IPS-18a (cell line): ENCODE measurements around the gene AADAT.
A peak's percentile ranks its signal among the peaks of the same experiment; 100 is the strongest.
"Not testable (repeated sequence)": the region's sequence is repeated elsewhere in the genome, so short reads cannot be mapped to it uniquely, and the experiment has no call there.

Experiments used
- H3K27ac ChIP-seq: one replicate; pipeline ENCODE4 v1.5.1; 2013; ENCODE audit warnings: low read length
- H3K27me3 ChIP-seq: one replicate; pipeline ENCODE4 v1.6.1; 2013; ENCODE audit warnings: mild to moderate bottlenecking, low read length; ENCODE audit not compliant: control insufficient read depth, insufficient read depth
- H3K36me3 ChIP-seq: one replicate; pipeline ENCODE4 v1.6.1; 2013; ENCODE audit warnings: low read depth, low read length; ENCODE audit not compliant: control insufficient read depth
- H3K4me1 ChIP-seq: one replicate; pipeline ENCODE4 v1.6.1; 2013; ENCODE audit warnings: low read depth, low read length; ENCODE audit not compliant: control insufficient read depth
- H3K4me3 ChIP-seq: one replicate; pipeline ENCODE4 v1.5.1; 2013; ENCODE audit warnings: low read length
- H3K9ac ChIP-seq: one replicate; pipeline ENCODE4 v1.6.1; 2013; ENCODE audit warnings: mild to moderate bottlenecking, low read length, moderate library complexity
- H3K9me3 ChIP-seq: one replicate; pipeline ENCODE4 v1.6.1; 2013; ENCODE audit warnings: low read depth, low read length; ENCODE audit not compliant: control insufficient read depth

AADAT gene

GRCh38 chr4:170089668-170090351, at the start of gene AADAT:
Gene AADAT, minus strand, starts transcription at chr4:170089956. Its CDS starts 266 bp downstream, at chr4:170089690.
- Histone ChIP-seq H3K9me3 (no peaks in the 10 kb centered on the region), H3K27ac (no peak within 1 kb of the TSS)

GRCh38 chr4:170138580-170139194, 48.9 kb upstream of the AADAT start:
- peaks cover under 1% of the 10 kb centered on the region for H3K9me3 ChIP-seq
- H3K36me3 ChIP-seq: no peaks in the 10 kb centered on the region
- H3K9ac ChIP-seq: no peak overlapping the region
- H3K27me3 ChIP-seq: no peaks in the 10 kb centered on the region
- no peak overlapping the region for H3K4me3 ChIP-seq
- no peak overlapping the region for H3K27ac ChIP-seq
- no peaks in the 10 kb centered on the region for H3K4me1 ChIP-seq

More at GRCh38 chr4:170089668-170090351, at the start of gene AADAT:
- H3K4me3 ChIP-seq: peak within 1 kb of the TSS; percentile 90
- H3K27me3 ChIP-seq: peaks cover 6% of the 10 kb centered on the region
- H3K9ac ChIP-seq: peak within 1 kb of the TSS; percentile 90
- H3K4me1 ChIP-seq: peaks cover 19% of the 10 kb centered on the region
- H3K36me3 ChIP-seq: peaks cover 26% of the 10 kb centered on the region

DNA sequence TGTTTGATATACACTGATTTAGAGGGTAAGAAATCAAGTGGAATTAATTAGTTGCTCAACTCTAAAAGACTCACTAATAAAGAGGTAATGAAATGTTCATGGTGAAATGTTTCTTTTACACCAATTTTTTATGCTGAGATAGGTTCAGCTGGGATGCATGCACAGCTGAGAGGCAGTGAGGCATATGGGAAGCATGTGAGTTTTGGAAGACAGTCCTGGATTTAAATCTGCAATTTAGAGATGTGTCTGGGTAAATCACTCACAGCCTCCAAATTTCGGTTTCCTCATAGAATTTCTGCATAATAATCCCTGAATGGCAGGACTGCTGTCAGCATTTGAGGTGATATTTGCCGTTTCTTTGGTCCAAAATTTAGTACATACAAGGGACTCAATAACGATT, 48.2 kb upstream of the AADAT start:
- H3K4me3 ChIP-seq: no peak overlapping the region
- no peak overlapping the region for H3K27ac ChIP-seq
- no peaks in the 10 kb centered on the region for H3K27me3 ChIP-seq
- no peaks in the 10 kb centered on the region for H3K36me3 ChIP-seq
- H3K4me1 ChIP-seq: no peaks in the 10 kb centered on the region
- no peak overlapping the region for H3K9ac ChIP-seq
- peaks cover 8% of the 10 kb centered on the region for H3K9me3 ChIP-seq

GRCh38 chr4:170137466-170137865, 47.7 kb upstream of the AADAT start:
- Histone ChIP-seq H3K9me3 (peaks cover 11% of the 10 kb centered on the region), H3K9ac (no peak overlapping the region), H3K27ac (no peak overlapping the region), H3K27me3 (no peaks in the 10 kb centered on the region), H3K4me1 (no peaks in the 10 kb centered on the region), H3K36me3 (no peaks in the 10 kb centered on the region), H3K4me3 (no peak overlapping the region)

DNA sequence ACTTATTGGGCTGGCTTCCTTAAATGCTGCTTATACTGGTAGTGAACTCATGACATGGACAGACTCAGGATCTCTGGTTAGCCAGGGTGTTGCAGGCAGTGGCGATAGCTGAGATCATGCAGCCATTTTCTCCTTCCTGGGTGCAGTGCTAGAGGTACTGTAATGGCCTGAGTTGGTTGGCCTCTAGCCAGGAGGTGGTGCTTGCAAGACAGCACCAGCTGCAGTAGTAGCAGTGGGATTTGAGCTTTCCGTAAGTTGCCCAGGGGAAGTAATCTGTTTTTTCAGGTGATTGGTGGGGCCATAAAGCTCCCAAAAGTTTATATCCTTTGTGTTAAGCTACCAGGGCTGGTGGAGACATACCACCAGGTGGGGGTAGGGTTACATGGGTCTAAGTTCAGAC, 45.1 kb upstream of the AADAT start:
- H3K27me3 ChIP-seq: no peaks in the 10 kb centered on the region
- H3K9ac ChIP-seq: no peak overlapping the region
- no peaks in the 10 kb centered on the region for H3K36me3 ChIP-seq
- no peaks in the 10 kb centered on the region for H3K4me1 ChIP-seq
- peaks cover 11% of the 10 kb centered on the region for H3K9me3 ChIP-seq
- no peak overlapping the region for H3K4me3 ChIP-seq
- no peak overlapping the region for H3K27ac ChIP-seq

DNA sequence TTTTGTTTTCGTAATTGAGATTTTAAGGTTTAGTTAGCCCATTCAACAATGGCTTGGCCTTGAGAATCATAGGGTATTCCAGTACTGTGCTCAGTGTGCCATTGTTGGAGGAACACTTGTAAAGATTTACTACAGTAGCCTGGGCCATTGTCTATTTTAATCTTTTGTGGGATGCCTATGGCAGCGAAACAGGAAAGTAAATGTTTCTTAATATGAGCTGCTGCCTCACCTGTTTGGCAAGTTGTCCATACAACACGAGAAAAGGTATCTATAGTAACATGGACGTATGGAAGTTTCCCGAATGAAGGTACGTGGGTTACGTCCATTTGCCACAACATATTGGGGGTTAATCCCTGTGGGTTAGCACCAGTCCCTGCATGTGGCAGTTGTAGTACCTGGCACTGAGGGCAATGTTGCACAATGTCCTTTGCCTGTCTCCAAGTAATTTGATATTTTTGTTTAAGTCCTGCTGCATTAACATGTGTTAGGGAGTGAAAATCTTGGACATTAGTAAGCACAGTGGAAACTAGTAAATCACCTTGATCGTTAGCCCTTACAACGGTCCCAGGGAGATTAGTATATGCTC, 38.6 kb upstream of the AADAT start:
- H3K4me1 ChIP-seq: no peaks in the 10 kb centered on the region
- no peak overlapping the region for H3K27ac ChIP-seq
- no peak overlapping the region for H3K9ac ChIP-seq
- no peaks in the 10 kb centered on the region for H3K27me3 ChIP-seq
- peaks cover 6% of the 10 kb centered on the region for H3K9me3 ChIP-seq
- H3K4me3 ChIP-seq: no peak overlapping the region
- H3K36me3 ChIP-seq: no peaks in the 10 kb centered on the region

DNA sequence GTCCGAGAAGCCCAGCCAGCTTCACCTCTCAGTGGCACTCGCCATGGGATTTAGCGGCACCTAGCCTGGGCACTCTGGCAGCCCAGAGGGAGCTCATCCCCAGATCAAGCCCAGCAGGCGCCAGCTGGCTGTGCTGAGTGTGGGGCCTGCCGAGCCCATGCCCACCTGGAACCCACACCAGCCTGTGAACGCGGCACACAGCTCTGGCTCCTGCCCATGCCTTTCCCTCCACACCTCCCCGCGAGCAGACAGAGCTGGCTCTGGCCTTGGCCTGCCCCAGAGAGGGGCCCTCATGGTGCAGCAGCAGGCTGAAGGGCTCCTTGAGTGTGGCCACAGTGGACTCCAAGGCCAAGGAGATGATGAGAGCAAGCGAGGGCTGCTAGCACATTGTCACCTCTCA, 38.0 kb upstream of the AADAT start:
- no peaks in the 10 kb centered on the region for H3K4me1 ChIP-seq
- no peaks in the 10 kb centered on the region for H3K27me3 ChIP-seq
- no peak overlapping the region for H3K4me3 ChIP-seq
- no peak overlapping the region for H3K9ac ChIP-seq
- no peaks in the 10 kb centered on the region for H3K36me3 ChIP-seq
- peaks cover under 1% of the 10 kb centered on the region for H3K9me3 ChIP-seq
- no peak overlapping the region for H3K27ac ChIP-seq

DNA sequence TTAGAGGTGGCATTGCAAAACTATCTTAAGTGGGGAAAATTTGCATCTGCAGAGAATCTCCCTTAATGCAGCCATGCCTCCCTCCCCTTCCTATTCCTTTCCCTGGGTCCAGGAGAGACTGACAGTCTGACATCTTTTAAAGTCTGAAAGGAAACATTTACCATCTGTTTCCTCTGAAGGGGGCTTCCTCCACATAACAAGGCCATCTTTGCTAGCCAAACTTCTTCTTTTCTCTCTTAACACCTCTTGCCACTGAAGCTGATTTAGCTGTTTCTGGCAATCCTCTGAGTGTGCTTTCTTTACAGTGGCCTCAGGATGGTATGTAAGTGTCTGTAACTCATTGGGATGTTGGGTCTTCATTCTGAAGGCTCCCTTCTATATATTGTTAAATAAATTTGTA, 34.6 kb upstream of the AADAT start:
- Histone ChIP-seq H3K27ac (no peak overlapping the region), H3K9me3 (no peaks in the 10 kb centered on the region), H3K9ac (no peak overlapping the region), H3K36me3 (no peaks in the 10 kb centered on the region), H3K4me1 (no peaks in the 10 kb centered on the region), H3K27me3 (no peaks in the 10 kb centered on the region), H3K4me3 (no peak overlapping the region)

DNA sequence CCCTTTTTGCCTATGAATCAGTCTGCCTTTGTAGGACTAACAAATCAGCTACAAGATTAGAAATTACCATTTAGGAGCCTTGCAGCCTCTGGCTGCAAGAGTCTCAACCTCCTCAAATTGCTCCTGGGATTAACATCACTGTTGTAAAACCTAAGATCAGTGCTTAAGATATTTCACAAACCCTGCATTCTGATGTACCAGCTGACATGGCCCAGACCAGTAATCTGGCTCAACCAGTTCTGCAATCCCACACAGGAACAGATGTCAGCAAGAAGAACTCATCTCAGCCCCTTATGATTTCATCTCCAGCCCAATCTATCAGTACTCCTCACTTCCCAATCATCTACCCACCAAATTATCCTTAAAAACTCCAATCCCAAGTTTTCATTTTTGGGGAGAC, 32.5 kb upstream of the AADAT start:
- no peaks in the 10 kb centered on the region for H3K9me3 ChIP-seq

DNA sequence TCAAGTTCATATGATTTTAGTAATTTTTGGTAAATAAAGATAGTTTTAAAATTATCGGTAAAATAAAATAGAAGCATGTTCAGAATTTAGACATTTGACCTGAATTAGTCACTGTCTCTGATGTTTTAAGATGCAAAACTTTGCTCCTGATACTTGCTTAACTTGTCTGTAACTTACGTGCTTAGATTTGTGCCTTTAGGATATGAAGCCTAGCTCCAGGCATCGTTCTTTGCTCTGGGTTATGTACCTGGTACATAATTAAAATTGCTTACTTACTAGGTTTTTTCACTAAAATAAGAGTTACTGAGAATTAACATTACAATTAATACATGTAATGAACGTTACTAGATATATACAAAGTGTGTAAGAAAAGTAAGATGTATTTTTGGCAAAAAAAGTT, 24.9 kb upstream of the AADAT start:
- no peak overlapping the region for H3K4me3 ChIP-seq
- no peak overlapping the region for H3K9ac ChIP-seq
- no peaks in the 10 kb centered on the region for H3K36me3 ChIP-seq
- peaks cover 50% of the 10 kb centered on the region for H3K4me1 ChIP-seq
- no peak overlapping the region for H3K27ac ChIP-seq
- no peaks in the 10 kb centered on the region for H3K9me3 ChIP-seq
- H3K27me3 ChIP-seq: no peaks in the 10 kb centered on the region

More for the DNA sequence above, 32.5 kb upstream of the AADAT start:
- Histone ChIP-seq H3K27me3 (no peaks in the 10 kb centered on the region), H3K27ac (no peak overlapping the region), H3K4me1 (no peaks in the 10 kb centered on the region), H3K4me3 (no peak overlapping the region), H3K36me3 (no peaks in the 10 kb centered on the region), H3K9ac (no peak overlapping the region)

- not testable (repeated sequence) for H3K4me3 ChIP-seq, H3K27ac ChIP-seq, H3K36me3 ChIP-seq, H3K9ac ChIP-seq, H3K9me3 ChIP-seq, H3K27me3 ChIP-seq
- H3K4me1 ChIP-seq: peaks cover 54% of the 10 kb centered on the region
Measured at GRCh38 chr4:170114183-170114582, 24.4 kb upstream of the AADAT start.

GRCh38 chr4:170111546-170111945, 21.8 kb upstream of the AADAT start:
- Histone ChIP-seq H3K36me3 (no peaks in the 10 kb centered on the region), H3K9me3 (no peaks in the 10 kb centered on the region), H3K27me3 (no peaks in the 10 kb centered on the region), H3K9ac (no peak overlapping the region), H3K4me3 (no peak overlapping the region), H3K27ac (no peak overlapping the region), H3K4me1 (peaks cover 61% of the 10 kb centered on the region)
